ENCODE measurements around the gene MTMR1. TPM values are rescaled to one million over a fixed set of nuclear protein-coding genes. Genes with fewer than 3 reads are reported as not detected.

MTMR1 gene
- total and polyA plus RNA-seq, 2 donors (not counting 1 experiment from before 2014, with no cell fraction given) = 30.8 to 67.5 TPM

GRCh38 chrX:150698981-150699380 is 5.8 kb downstream of the MTMR1 start:
- Mint-ChIP-seq H3K27me3 (no peaks in the 10 kb centered on the region), H3K4me1 (peaks cover 58% of the 10 kb centered on the region), H3K9me3 (ENCODE audit: insufficient read depth) (no peaks in the 10 kb centered on the region), H3K4me3 (no peak overlapping the region), H3K27ac (peak overlapping the region; percentile 32)
- ChIA-PET POLR2A (no interaction called here), CTCF (interaction anchor here (1.3 to 5.2 kb wide), 4 partner anchors 12 to 25 kb away, joined by 4 to 49 read pairs (median 12); no protein-coding TSS in a partner anchor)
- TF ChIP-seq EZH2 (IDR thresholded peaks at IDR 0.05; ENCODE audit: borderline replicate concordance, insufficient read depth, low read depth, low read length, poor library complexity, severe bottlenecking) = no peak
- TF ChIP-seq CTCF (IDR thresholded peaks at IDR 0.05) = no peak
- no peak for ATAC-seq (ENCODE audit: low read depth)
- WGBS (ENCODE audit: insufficient coverage) = no CpG with 5 or more reads among the region's 2 CpGs
- H3K79me2 ChIP-seq (ENCODE audit: control insufficient read depth, insufficient read depth, low read length) = peaks cover 88% of the 10 kb centered on the region
- no peak overlapping the region for H3K4me2 ChIP-seq (replicated peaks; ENCODE audit: low read depth, low read length, poor library complexity, severe bottlenecking)
- H3K4me3 ChIP-seq (ENCODE audit: control extremely low read depth in 1 of 5, extremely low read depth in 1 of 5, insufficient read depth in 1 of 5, low read depth in 2 of 5, low read length in 4 of 5) = no peak overlapping the region
- no peaks in the 10 kb centered on the region for H3K27me3 ChIP-seq (replicated peaks in 1 of 4; ENCODE audit: control extremely low read depth in 1 of 4, control insufficient read depth in 3 of 4, insufficient read depth in 4 of 4, low read length in 3 of 4)
- no peaks in the 10 kb centered on the region for H4K20me1 ChIP-seq (ENCODE audit: control insufficient read depth, insufficient read depth, low read length, poor library complexity, severe bottlenecking)
- no peak for DNase-seq
- H3K9me3 ChIP-seq (ENCODE audit: control extremely low read depth in 1 of 3, control insufficient read depth in 2 of 3, insufficient read depth in 1 of 3, low read length in 2 of 3) = no peaks in the 10 kb centered on the region
- peak overlapping the region in 1 of 2 donors; percentile 28 for H3K27ac ChIP-seq (ENCODE audit: low read length in 2 of 2)
- H3K36me3 ChIP-seq (replicated peaks in 1 of 2; ENCODE audit: control extremely low read depth in 1 of 2, control insufficient read depth in 1 of 2, extremely low read depth in 1 of 2, insufficient read depth in 2 of 2, low read length in 1 of 2) = peaks cover 0 to 31% of the 10 kb centered on the region in 2 experiments
- peaks cover 42 to 54% of the 10 kb centered on the region in 2 donors for H3K4me1 ChIP-seq (ENCODE audit: control insufficient read depth in 2 of 2, insufficient read depth in 2 of 2, low read length in 2 of 2)
- intact Hi-C loops (cut with micrococcal nuclease) = loop anchor here (5.0 kb wide), 2 partner anchors 38 to 337 kb away; partner anchors contain the start of gene MAMLD1
- no peak overlapping the region for H3K9ac ChIP-seq (ENCODE audit: low read length)
- H2AFZ ChIP-seq (ENCODE audit: insufficient read depth, low read depth, low read length, poor library complexity, severe bottlenecking) = no peak overlapping the region

GRCh38 chrX:150700107-150700506 is 6.9 kb downstream of the MTMR1 start:
- TF ChIP-seq EZH2 (IDR thresholded peaks at IDR 0.05; ENCODE audit: borderline replicate concordance, insufficient read depth, low read depth, low read length, poor library complexity, severe bottlenecking) (no peak), CTCF (IDR thresholded peaks at IDR 0.05) (no peak)
- H3K27me3 Mint-ChIP-seq = no peaks in the 10 kb centered on the region
- intact Hi-C loops (cut with micrococcal nuclease) = no loop called here
- peak overlapping the region; percentile 44 for H3K4me3 Mint-ChIP-seq
- Histone ChIP-seq H3K4me1 (ENCODE audit: control insufficient read depth in 2 of 2, insufficient read depth in 2 of 2, low read length in 2 of 2) (peaks cover 33 to 42% of the 10 kb centered on the region in 2 donors), H4K20me1 (ENCODE audit: control insufficient read depth, insufficient read depth, low read length, poor library complexity, severe bottlenecking) (peaks cover 5% of the 10 kb centered on the region), H3K9me3 (ENCODE audit: control extremely low read depth in 1 of 3, control insufficient read depth in 2 of 3, insufficient read depth in 1 of 3, low read length in 2 of 3) (no peaks in the 10 kb centered on the region), H3K27me3 (replicated peaks in 1 of 4; ENCODE audit: control extremely low read depth in 1 of 4, control insufficient read depth in 3 of 4, insufficient read depth in 4 of 4, low read length in 3 of 4) (no peaks in the 10 kb centered on the region), H3K36me3 (replicated peaks in 1 of 2; ENCODE audit: control extremely low read depth in 1 of 2, control insufficient read depth in 1 of 2, extremely low read depth in 1 of 2, insufficient read depth in 2 of 2, low read length in 1 of 2) (peaks cover 0 to 36% of the 10 kb centered on the region in 2 experiments), H3K4me2 (replicated peaks; ENCODE audit: low read depth, low read length, poor library complexity, severe bottlenecking) (peak overlapping the region; percentile 31), H3K27ac (ENCODE audit: low read length in 2 of 2) (peak overlapping the region in 1 of 2 donors; percentile 0), H2AFZ (ENCODE audit: insufficient read depth, low read depth, low read length, poor library complexity, severe bottlenecking) (no peak overlapping the region), H3K79me2 (ENCODE audit: control insufficient read depth, insufficient read depth, low read length) (peaks cover 96% of the 10 kb centered on the region), H3K9ac (ENCODE audit: low read length) (no peak overlapping the region), H3K4me3 (ENCODE audit: control extremely low read depth in 1 of 5, extremely low read depth in 1 of 5, insufficient read depth in 1 of 5, low read depth in 2 of 5, low read length in 4 of 5) (no peak overlapping the region)
- POLR2A ChIA-PET = interaction anchor here (1.0 kb wide), 1 partner anchor 760 kb away, joined by 3 read pairs; no protein-coding TSS in a partner anchor
- H3K9me3 Mint-ChIP-seq (ENCODE audit: insufficient read depth) = no peaks in the 10 kb centered on the region
- DNase-seq = no peak
- CTCF ChIA-PET = interaction anchor here (0.9 to 5.2 kb wide), 8 partner anchors 11 to 750 kb away, joined by 3 to 49 read pairs (median 4); no protein-coding TSS in a partner anchor
- H3K4me1 Mint-ChIP-seq = peaks cover 50% of the 10 kb centered on the region
- ATAC-seq (ENCODE audit: low read depth) = no peak
- H3K27ac Mint-ChIP-seq = peak overlapping the region; percentile 74
